Stimulated activated CD4-positive, alpha-beta T cell treated with anti-CD3 and anti-CD28 coated beads, Interleukin-15, amount 100 ng/mL, for 24 hours (primary cell): ENCODE data around the gene OR2AG2.
"Not testable (repeated sequence)": the region's sequence is repeated elsewhere in the genome, so short reads cannot be mapped to it uniquely, and the experiment has no call there.

ENCODE experiments used
- DNase-seq: peaks from one replicate; pipeline ENCODE4 v3.0.0-alpha.2; 2020

OR2AG2 gene

GRCh38 chr11:6771926-6772893 is at the start of gene OR2AG2:
Gene OR2AG2, minus strand, starts transcription at chr11:6771976. Its CDS starts 3,019 bp downstream, at chr11:6768957.
- no peak for DNase-seq

- no peak for DNase-seq
Measured at GRCh38 chr11:6818967-6819366, 47.2 kb upstream of the OR2AG2 start.

- no peak for DNase-seq
Measured at GRCh38 chr11:6817694-6818093, 45.9 kb upstream of the OR2AG2 start.

- DNase-seq = no peak
Measured at GRCh38 chr11:6813656-6814055, 41.9 kb upstream of the OR2AG2 start.

GRCh38 chr11:6812390-6813005 is 40.7 kb upstream of the OR2AG2 start:
- peak; percentile 24 for DNase-seq

- DNase-seq = not testable (repeated sequence)
Measured at GRCh38 chr11:6801075-6801474, 29.3 kb upstream of the OR2AG2 start.

- no peak for DNase-seq
Measured at GRCh38 chr11:6799402-6799801, 27.6 kb upstream of the OR2AG2 start, which contains the start of gene OR6A2. Gene OR6A2, minus strand, starts transcription at chr11:6799689. Its CDS starts 3,981 bp downstream, at chr11:6795708.

GRCh38 chr11:6794639-6795038 is 22.9 kb upstream of the OR2AG2 start:
- DNase-seq = no peak

- DNase-seq = no peak
Measured at GRCh38 chr11:6790546-6790945, 18.8 kb upstream of the OR2AG2 start.

- DNase-seq = no peak
Measured at GRCh38 chr11:6782720-6783119, 10.9 kb upstream of the OR2AG2 start, which contains the start of gene OR2AG1. Gene OR2AG1, plus strand, starts transcription at chr11:6783020. Its CDS starts 2,018 bp downstream, at chr11:6785038.

GRCh38 chr11:6780829-6781228 is 9.1 kb upstream of the OR2AG2 start:
- no peak for DNase-seq

GRCh38 chr11:6778518-6778917 is 6.7 kb upstream of the OR2AG2 start:
- DNase-seq = no peak

GRCh38 chr11:6757373-6757967 is 14.3 kb downstream of the OR2AG2 start:
- peak; percentile 61 for DNase-seq

GRCh38 chr11:6755953-6756347 is 15.8 kb downstream of the OR2AG2 start:
- DNase-seq = no peak

- peak; percentile 38 for DNase-seq
Measured at GRCh38 chr11:6755303-6755952, 16.3 kb downstream of the OR2AG2 start.

GRCh38 chr11:6747097-6747668 is 24.6 kb downstream of the OR2AG2 start:
- no peak for DNase-seq

GRCh38 chr11:6746626-6747025 is 25.1 kb downstream of the OR2AG2 start:
- no peak for DNase-seq

GRCh38 chr11:6746086-6746618 is 25.6 kb downstream of the OR2AG2 start:
- DNase-seq = peak; percentile 41

GRCh38 chr11:6745465-6746015 is 26.2 kb downstream of the OR2AG2 start:
- DNase-seq = no peak

GRCh38 chr11:6745018-6745417 is 26.8 kb downstream of the OR2AG2 start:
- DNase-seq = no peak

- peak; percentile 41 for DNase-seq
Measured at GRCh38 chr11:6742260-6742659, 29.5 kb downstream of the OR2AG2 start.

- no peak for DNase-seq
Measured at GRCh38 chr11:6738590-6738989, 33.2 kb downstream of the OR2AG2 start.
